CD4-positive, alpha-beta T cell treated with Interleukin-6 for 4 hours (primary cell): ENCODE data around the gene GPR83.
"Not testable (repeated sequence)": the region's sequence is repeated elsewhere in the genome, so short reads cannot be mapped to it uniquely, and the experiment has no call there.

ENCODE experiments used
- DNase-seq: peaks from one replicate; pipeline ENCODE4 v3.0.0-alpha.2; 2020; ENCODE audit warnings: mixed read lengths

GPR83 gene

DNA sequence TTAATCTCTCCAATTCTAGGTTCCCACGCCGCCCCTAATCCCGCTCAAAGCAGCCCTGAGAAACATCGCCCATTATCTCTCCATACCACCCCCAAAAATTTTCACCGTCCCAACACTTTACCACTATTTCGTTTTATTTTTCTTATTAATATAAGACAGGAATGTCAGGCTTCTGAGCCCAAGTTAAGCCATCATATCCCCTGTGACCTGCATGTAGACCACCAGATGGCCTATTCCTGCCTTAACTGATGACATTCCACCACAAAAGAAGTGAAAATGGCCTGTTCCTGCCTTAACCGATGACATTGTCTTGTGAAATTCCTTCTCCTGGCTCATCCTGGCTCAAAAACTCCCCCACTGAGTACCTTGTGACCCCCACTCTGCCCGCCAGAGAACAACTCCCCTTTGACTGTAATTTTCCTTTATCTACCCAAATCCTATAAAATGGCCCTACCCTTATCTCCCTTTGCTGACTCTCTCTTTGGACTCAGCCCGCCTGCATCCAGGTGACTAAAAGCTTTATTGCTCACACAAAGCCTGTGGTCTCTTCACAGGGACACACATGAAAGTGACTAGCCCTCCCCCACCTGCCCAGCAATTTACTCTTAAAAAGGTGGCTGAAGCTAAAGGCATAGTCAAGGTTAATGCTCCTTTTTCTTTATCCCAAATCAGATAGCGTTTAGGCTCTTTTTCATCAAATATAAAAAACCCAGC is 50.2 kb downstream of the GPR83 start:
- DNase-seq = not testable (repeated sequence)

DNA sequence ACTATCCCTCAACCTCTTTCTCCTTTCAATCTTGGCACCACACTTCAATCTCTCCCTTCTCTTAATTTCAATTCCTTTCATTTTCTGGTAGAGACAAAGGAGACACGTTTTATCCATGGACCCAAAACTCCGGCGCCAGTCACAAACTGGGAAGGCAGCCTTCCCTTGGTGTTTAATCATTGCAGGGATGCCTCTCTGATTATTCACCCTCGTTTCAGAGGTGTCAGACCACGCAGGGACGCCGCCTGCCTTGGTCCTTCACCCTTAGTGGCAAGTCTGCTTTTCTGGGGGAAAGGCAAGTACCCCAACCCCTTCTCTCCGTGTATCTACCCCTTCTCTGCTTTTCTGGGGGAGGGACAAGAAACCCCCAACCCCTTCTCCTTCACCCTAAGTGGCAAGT is 54.9 kb downstream of the GPR83 start:
- not testable (repeated sequence) for DNase-seq

DNA sequence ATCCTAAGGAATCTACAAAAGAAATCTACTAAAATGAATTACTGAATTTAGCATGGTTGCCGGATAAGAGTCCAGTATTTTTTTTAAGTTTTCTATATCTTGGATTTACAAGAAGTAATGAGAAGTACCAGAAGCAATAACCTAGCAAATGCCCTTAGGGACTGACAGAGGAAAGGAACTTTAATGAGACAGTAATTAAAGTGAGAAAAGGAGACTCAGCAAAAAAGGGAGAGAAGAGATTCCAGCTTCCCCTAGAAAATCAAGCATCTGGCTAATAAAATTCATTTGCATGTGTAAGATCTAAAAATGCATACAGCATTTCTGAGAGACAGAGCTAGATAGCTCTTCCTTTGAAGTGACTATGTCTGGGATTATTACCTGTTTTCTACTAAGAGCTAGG is 57.7 kb downstream of the GPR83 start:
- DNase-seq = no peak

DNA sequence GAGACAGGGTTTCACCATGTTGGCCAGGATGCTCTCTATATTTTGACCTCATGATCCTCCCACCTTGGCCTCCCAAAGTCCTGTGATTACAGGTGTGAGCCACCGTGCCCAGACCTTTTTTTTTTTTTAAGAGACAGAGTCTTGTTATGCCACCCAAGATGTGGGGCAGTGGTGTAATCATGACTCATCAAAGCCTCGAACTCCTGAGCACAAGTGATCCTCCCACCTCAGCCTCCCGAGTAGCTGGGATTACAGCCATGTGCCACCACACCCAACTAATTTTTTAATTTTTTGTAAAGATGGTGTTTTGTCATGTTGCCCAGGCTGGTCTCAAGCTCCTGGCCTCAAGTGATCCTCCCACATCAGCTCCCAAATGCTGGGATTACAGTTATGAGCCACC is 59.0 kb downstream of the GPR83 start:
- DNase-seq = no peak

GRCh38 chr11:94338651-94339050 is 62.6 kb downstream of the GPR83 start:
- no peak for DNase-seq

- DNase-seq = no peak
These were observed 65.2 kb downstream of the GPR83 start for GRCh38 chr11:94336033-94336432.

GRCh38 chr11:94332814-94333213 is 68.4 kb downstream of the GPR83 start:
- DNase-seq = no peak

GRCh38 chr11:94330789-94331188 is 70.4 kb downstream of the GPR83 start:
- no peak for DNase-seq

DNA sequence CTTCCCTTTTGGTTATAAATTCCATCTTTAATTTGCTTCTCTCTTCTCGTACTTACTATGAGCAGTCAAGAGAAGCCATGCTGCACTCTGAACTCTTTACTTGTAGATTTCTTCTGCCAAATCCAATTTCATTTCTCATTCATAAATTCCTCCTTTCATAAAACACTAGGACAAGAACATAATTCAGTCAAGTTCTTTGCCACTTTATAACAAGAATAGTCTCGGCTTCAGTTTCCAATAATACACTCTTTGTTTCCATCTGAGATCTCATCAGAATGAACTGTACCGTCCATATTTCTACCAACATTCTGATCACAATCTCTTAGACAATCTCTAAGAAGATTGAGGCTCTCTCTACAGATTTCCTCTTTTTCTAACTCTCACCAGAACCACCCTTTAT is 71.7 kb downstream of the GPR83 start:
- no peak for DNase-seq

DNA sequence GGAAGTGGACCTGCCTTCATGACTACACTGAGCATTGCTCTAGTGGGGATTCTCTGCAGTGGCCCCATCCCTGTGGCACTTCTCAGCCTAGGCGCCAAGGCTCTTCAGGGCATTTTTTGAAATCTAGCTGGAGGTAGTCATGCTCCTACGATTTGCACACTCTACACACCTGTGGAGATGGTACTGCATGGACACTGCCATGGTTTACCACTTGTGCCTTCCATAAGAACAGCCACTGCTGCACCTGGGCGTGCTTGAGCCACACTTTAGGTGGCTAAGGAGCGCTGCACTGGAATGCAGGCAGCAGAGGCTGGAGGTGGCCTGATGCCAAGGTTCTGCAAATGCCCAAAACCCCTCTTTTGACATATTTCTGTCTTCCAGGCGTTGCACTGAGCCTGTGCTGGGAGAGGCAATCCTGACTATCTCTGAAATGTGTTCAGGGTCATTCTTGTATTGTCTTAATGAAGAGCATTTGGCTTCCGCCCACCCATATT is 72.6 kb downstream of the GPR83 start:
- DNase-seq = no peak
